H1 (cell line): ENCODE measurements around the gene KRTAP5-6. TPM values are rescaled to one million over a fixed set of nuclear protein-coding genes. Genes with fewer than 3 reads are reported as not detected.

Source experiments
- ASH2L ChIP-seq: fragments of 200-600, 300-600 bp; sonication (generic); IDR thresholded peaks from one replicate; pipeline ENCODE4 v1.7.1; 2017; ENCODE audit warnings: low read length
- ATF2 ChIP-seq: IDR thresholded peaks from 2 replicates; pipeline ENCODE4 v1.6.1; 2012; ENCODE audit warnings: low read length, inconsistent platforms
- BACH1 ChIP-seq: IDR thresholded peaks from 2 replicates; pipeline ENCODE4 v1.6.1; 2012; ENCODE audit warnings: low read length, improper control_type of control experiment
- CHD1 ChIP-seq: IDR thresholded peaks from 2 replicates; pipeline ENCODE4 v1.6.1; 2012; ENCODE audit warnings: low read depth, low read length, improper control_type of control experiment
- CREB1 ChIP-seq: IDR thresholded peaks from 2 replicates; pipeline ENCODE4 v1.6.1; 2012; ENCODE audit warnings: inconsistent platforms
- GTF2F1 ChIP-seq: IDR thresholded peaks from 2 replicates; pipeline ENCODE4 v1.6.1; 2012; ENCODE audit warnings: low read depth, low read length, improper control_type of control experiment, borderline replicate concordance
- HDAC6 ChIP-seq: IDR thresholded peaks from one replicate; pipeline ENCODE4 v1.7.1; 2012; ENCODE audit warnings: low read depth, mild to moderate bottlenecking, inconsistent platforms, low read length, moderate library complexity
- polyA plus RNA-seq, 7 experiments: library from polyadenylated mRNA; depleted of rRNA in 3 of 7; stranded (reverse) in 5 of 7; unstranded in 2 of 7; fragments of >200 nt in 5 of 7; fragments of 200-250 nt in 2 of 7; gene quantifications; 1 replicate in 5 of 7; 2 replicates in 1 of 7; 4 replicates in 1 of 7; pipeline versions ENCODE4 v1.2.1 to v1.2.3, GENCODE V29; 2011 to 2013; ENCODE audit warnings: missing spikeins in 2 of 7, mixed read lengths in 2 of 7
- total RNA-seq: library from RNA; stranded (reverse); fragmentation: NEBNext Ultra II Directional; extraction: Animal tissue kit (Norgen Biotek cat#: 25700); gene quantifications from 2 replicates; pipeline ENCODE4 v1.2.1, GENCODE V29; 2021

Gene KRTAP5-6
- total and polyA plus RNA-seq, 2 of the 8 experiments (the other 6 are each of a cell fraction or from before 2014, with no cell fraction given): not detected

DNA sequence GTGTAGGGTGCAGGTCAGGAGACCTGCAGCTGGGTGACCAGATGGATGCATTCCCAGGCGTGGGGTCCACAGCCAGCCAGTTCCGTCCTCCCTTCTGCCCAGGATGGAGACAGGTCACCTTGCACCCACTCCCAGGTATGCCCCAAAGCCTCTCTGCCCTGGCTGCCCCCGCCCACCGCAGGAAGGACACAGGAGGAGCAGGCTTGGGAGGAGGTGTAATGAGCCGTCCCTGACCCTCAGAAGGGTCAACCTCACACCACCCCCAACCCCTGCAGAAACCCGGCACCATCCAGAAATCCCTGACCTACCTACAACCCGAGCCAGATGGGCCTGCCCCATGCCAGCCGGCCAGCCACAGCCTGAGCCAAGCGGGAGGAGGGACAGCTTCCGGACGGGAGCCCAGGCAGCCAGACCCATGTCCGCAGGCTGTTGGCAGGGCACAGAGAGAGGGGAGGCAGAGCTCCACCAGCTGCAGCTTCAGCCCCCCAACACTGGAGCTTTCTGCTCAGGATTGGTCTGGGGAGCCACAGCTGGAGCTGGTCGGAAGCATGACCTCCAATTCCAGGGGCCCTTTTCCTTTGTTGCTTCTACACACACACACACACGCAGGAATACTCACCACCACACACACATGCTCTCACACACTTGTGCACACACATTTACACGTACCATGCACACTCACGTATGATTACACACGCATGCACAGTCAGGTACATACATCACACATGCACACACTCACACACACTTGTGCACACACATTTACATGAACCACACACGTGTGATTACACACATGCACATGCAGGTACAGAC lies 48.1 kb downstream of the KRTAP5-6 start (continued):
- no peak for TF ChIP-seq ATF2
- TF ChIP-seq HDAC6: no peak
- no peak for TF ChIP-seq BACH1
- TF ChIP-seq GTF2F1: no peak
- TF ChIP-seq ASH2L: no peak
- TF ChIP-seq CHD1: no peak
- TF ChIP-seq CREB1: no peak
